HG03060 (cell line): ENCODE measurements around the gene LSM10.
A peak's percentile ranks its signal among the peaks of the same experiment; 100 is the strongest.

ENCODE experiments used
- ATAC-seq: cut with Tn5 transposase; IDR thresholded peaks from one replicate; pipeline ENCODE4 v1.9.1; 2021; ENCODE audit warnings: low read depth, moderate number of reproducible peaks; ENCODE audit not compliant: unreplicated experiment

LSM10 gene

GRCh38 chr1:36354486-36354885, 43.2 kb downstream of the LSM10 start:
- ATAC-seq = no peak

- ATAC-seq = no peak
Observed at GRCh38 chr1:36352910-36353878, 44.5 kb downstream of the LSM10 start.

GRCh38 chr1:36352125-36352909, 45.4 kb downstream of the LSM10 start:
- no peak for ATAC-seq

- ATAC-seq = no peak
Observed at GRCh38 chr1:36351227-36351977, 46.3 kb downstream of the LSM10 start.

- no peak for ATAC-seq
Observed at GRCh38 chr1:36350659-36351226, 47.0 kb downstream of the LSM10 start.

GRCh38 chr1:36349839-36350238, 47.9 kb downstream of the LSM10 start:
- no peak for ATAC-seq

GRCh38 chr1:36349241-36349671, 48.5 kb downstream of the LSM10 start:
- ATAC-seq = peak; percentile 56

GRCh38 chr1:36346741-36347370, 50.9 kb downstream of the LSM10 start:
- no peak for ATAC-seq

GRCh38 chr1:36345353-36345752, 52.4 kb downstream of the LSM10 start:
- no peak for ATAC-seq

GRCh38 chr1:36344395-36344680, 53.4 kb downstream of the LSM10 start:
- ATAC-seq = no peak

GRCh38 chr1:36343651-36344394, 53.9 kb downstream of the LSM10 start:
- ATAC-seq = no peak
